GM18499 (cell line): ENCODE measurements around the gene RNF166.

ENCODE experiments used
- ATAC-seq: cut with Tn5 transposase; IDR thresholded peaks from one replicate; pipeline ENCODE4 v1.9.1; 2021; ENCODE audit warnings: moderate number of reproducible peaks; ENCODE audit not compliant: insufficient read depth, unreplicated experiment

Gene RNF166, protein sequence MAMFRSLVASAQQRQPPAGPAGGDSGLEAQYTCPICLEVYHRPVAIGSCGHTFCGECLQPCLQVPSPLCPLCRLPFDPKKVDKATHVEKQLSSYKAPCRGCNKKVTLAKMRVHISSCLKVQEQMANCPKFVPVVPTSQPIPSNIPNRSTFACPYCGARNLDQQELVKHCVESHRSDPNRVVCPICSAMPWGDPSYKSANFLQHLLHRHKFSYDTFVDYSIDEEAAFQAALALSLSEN

DNA sequence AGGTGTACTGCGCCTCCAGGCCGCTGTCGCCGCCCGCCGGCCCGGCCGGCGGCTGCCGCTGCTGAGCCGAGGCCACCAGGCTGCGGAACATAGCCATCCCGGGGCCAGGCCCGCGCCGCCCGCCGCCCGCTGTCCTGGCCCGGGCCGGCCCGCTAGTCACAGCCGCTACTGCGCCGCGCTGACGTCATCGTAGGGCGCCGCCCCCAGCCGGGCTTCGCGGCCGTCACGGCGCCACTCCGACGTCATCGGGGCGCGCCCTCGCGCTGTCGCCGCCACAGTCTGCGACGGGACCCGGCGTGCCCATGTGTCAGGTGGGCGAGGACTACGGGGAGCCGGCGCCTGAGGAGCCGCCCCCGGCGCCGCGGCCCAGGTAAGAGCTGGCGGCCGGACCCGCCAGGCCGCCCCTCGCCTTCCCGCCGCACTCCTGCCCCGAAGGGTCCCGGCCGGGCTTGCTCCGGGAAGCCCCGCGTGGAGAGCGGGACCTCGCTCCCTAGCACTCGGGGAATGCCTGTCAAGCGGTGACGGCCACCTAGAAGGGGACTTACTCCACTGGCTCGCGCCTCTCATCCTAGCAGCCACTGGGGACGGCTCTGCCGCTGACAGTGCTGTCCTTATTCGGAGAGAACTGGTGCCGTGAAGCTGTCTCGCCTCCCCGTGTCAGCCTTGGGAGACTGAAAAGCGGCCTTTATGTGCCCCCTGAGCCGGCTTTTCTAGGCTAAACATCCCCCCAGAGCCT lies at the start of gene RNF166, which contains the start of gene CTU2:
Gene RNF166, minus strand, starts transcription at position 180 of the 736 bp plus-strand sequence. Its CDS starts 83 bp downstream, at position 97.
Gene CTU2, plus strand, starts transcription at position 275 of the 736 bp plus-strand sequence. Its CDS starts 28 bp downstream, at position 303.
- ATAC-seq, result no peak

DNA sequence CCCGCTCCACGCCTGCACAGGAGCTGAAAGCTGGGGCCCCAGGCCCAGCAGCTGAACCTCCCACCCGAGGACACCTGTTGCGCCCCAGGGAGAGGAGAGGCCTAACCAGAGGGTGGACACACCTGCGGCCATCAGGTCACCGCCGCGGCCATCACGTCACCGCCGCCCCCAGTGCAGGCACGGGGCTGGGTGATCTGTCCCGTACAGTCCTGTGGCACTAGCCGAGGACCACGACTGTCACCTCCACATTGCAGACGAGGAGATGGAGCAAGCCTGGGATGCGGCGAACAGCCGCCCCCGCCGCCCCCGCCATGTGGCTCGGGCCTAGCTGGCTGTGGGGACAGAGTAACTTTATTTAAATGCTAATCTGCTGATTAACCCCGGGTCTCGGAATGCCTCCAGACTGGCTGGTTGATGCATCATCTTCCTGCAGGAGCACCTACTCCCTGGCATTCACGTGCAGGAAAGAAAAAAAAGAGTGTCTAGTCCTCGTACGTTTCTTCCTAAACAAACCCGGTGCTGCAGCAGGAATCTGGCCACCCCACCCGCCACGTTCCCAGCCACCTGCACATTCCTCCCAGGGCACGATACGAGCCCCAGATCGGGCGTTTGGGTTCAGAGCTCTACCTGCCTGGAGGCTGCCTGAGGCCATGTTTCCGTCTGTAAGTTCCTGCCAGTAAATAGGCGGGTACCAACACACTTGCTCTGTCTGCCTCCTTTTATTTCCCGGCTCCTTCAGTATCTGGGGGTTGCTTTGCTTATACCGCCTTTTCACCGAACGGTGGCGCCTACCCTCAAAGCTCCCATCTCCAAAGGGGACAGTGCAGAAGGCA lies 48.9 kb upstream of the RNF166 start:
- no peak for ATAC-seq

DNA sequence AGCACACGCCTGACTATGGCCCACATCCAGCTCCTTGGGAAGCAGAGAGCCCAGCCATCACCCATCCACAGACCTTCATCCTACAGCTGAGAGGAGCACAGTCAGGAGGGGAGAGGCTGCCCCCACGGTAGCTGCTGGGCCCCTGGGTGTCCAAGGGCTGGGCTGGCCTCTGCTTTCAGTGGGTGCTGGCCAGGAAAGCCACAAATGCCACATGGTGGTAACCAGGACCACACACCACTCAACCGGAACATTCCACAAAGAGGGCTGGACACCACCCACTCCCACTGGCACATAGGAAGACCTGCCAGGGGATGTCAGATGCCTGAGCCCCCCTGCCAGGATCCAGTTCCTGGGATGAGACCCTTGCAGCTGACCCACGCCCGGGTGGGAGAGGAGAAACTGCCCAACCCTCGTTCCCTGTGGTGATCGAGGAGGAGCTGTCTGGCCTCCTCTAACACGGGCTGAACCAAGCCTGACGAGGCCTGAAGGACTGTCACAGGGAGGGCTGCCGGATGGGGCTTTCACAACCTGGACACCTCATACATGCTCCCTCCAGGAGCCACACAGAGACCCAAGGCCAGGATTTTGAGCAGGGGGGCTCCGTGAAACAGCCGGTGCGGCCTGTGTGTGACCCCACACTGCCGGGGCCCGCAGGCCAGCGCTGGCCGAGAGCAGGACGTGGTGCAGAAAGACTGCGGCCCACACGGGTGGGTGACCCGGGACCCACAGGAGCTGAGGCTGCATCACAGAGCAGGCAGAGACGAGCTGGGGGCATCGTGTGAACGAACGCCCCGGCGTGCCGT lies 48.1 kb upstream of the RNF166 start:
- no peak for ATAC-seq

DNA sequence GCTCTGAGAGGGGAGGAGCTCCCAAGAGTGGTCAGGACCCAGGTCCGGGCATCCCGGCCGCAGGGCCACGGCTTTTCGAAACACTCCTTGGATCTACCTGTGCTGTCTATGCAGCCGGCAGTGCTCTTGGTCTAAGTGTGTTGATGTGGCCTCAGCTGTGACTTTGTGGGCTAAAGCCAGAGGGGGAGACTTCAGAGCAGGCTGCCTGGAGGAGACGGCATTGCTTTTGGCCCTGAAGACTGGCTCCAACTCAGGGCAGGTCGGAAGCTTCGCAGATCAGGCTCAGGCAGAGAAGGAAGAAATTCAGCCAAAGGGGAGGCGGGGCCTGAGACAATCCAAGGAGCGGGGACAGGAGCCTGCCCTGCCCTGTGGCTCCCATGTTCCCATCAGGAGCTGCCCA lies 47.4 kb upstream of the RNF166 start:
- no peak for ATAC-seq

DNA sequence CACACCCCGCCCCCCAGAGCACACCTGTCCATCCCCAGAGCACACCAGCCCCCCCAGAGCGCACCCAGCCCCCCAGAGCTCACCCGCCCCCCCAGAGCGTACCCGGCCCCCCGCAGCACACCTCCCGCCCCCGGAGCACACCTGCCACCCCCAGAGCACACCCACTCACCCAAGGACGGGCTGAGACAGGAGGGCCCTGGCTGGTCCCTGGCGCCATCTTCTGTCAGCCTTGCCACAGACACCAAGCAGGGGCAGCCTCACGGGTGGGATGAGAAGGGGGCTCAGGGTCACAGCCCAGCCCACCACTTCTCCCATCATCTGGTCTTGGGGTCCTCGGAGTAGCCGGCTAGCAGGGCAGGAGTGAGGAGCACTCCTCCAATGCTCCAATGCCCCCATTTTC lies 47.0 kb upstream of the RNF166 start:
- no peak for ATAC-seq

DNA sequence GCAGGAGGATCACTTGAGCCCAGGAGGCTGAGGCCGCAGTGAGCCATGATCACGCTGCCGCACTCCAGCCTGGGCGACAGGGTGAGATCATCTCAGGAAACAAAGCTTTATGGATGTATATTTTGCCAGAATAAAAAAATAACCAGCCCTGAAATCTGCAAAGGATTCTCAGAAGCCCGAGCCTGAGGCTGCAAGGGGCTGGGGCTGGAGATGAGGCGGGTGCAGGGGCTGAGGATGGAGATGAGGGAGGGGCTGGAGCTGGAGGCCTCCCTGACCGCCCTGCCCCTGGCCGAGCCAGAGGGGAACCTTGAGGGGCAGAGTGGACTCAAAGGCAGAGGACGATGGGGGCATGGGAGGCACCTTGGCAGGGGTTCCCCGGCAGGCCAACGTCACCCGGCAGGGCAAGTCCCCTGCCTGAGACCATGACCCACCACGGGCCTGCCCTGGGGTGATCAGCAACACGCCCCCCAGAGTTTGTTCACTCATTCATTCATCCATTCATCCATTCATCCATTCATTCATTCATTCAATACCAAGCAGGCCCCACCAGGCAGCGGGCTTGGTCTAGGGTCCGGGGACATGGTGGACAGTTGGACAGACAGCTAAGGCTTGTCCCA lies 46.3 kb upstream of the RNF166 start:
- no peak for ATAC-seq

DNA sequence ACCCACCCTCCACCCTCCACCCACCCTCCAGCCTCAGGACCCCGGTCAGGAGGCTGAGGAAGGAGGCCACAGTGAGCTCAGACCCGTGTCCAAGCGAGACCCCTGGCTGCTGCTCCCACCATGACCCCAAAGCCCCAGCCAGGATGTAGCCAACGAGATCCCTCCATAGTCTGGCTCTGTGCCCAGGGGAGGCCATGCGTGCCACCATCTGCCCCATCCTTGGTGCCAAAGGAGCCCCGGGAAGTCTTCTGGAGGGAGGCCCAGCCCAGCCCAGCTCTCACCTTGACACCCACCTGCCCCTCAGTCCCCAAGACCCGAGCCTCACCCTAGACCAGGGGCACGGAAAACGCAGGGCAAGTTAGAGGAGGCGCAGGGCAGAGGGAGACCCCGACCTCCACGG lies 44.6 kb upstream of the RNF166 start:
- ATAC-seq, result no peak

DNA sequence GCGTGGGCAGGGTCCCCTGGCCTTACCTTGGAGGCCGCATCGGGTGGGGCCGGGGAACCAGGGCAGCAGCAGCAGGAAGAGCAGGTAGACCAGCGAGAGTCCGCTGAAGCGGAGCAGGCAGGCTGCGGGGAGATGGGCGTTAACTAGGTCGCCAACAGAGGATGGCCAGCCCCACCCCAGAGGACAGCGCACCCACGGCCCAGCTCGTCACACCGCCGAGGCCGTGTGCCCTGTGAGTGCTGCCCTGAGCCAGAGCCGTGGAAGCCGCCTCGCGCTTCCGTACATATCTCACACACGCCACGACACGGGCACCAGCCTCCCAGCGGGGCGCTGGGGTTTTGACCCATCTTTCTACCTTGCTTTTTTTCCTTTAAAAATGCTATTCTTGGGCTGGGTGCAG lies 43.1 kb upstream of the RNF166 start:
- ATAC-seq, result no peak

DNA sequence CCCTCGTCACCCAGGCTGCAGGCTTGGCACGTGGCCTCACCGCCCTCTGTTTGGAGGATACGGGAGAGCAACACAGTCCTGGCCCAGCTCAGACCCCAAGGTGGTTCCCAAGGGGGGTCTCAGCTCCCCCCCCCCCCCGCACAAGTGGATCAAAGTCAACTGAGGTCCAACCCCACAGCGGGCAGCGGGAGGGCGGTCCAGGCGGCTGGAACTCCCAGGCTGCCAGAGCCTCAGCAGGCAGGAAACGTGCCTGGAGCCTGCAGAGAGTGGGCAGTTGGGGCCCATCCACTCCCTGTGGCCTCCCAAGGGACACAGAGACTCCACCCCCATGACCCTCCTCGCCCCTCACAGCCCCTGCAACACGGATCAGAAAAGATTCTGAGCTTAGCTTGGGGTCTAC lies 42.2 kb upstream of the RNF166 start:
- no peak for ATAC-seq

DNA sequence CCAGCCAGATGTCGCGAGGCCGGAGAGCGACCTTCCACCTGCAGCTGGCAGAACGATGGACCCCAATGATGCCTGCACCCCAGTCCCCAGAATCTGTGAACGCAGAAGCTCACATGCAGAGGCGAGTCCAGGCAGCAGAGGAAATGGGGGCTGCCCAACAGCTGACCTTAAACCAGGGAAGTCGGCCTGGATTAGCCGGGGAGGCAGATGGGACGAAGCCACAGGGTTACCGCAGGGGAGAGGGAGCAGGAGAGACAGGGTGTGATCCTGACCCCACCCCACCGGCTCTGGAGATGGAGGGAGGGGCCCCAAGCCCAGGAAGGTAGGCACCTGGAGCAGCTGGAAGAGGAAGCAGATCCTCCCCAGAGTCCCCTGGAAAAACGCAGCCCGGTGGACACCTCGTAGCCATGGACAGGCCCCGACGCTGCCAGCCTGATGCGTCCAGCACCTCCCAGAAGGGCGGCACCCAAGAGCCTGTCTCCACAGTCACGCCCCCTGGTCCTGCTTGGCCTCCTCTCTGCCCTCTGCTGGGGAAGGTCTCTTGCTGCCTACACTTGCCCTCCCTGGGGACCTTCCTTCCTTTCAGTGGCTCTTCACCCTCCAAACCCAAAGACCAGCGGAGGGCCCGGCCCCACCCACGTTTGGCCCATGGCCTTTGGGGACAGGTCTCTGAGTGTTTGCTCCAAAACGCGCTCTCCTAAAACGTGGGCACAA lies 41.5 kb upstream of the RNF166 start:
- ATAC-seq, result no peak

DNA sequence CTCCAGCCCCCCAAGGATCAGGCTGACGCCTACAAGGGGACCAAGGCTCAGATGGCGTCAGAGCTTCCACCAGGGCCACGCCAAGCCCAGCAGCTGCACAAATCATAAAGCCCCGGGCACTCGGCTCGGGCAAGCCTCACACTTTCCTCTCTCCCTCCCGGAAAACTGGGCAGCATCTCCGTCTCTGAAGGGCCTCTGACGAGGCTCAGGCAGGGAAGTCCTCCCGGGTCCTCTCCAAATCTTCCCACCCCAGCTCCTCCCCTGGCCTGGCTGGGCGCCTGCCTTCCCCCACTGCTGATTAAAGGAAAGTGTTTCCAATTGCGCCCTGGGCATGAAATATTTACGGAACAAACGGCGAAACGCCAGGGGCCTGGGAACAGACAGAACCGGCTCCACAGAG lies 40.3 kb upstream of the RNF166 start:
- ATAC-seq, result no peak

DNA sequence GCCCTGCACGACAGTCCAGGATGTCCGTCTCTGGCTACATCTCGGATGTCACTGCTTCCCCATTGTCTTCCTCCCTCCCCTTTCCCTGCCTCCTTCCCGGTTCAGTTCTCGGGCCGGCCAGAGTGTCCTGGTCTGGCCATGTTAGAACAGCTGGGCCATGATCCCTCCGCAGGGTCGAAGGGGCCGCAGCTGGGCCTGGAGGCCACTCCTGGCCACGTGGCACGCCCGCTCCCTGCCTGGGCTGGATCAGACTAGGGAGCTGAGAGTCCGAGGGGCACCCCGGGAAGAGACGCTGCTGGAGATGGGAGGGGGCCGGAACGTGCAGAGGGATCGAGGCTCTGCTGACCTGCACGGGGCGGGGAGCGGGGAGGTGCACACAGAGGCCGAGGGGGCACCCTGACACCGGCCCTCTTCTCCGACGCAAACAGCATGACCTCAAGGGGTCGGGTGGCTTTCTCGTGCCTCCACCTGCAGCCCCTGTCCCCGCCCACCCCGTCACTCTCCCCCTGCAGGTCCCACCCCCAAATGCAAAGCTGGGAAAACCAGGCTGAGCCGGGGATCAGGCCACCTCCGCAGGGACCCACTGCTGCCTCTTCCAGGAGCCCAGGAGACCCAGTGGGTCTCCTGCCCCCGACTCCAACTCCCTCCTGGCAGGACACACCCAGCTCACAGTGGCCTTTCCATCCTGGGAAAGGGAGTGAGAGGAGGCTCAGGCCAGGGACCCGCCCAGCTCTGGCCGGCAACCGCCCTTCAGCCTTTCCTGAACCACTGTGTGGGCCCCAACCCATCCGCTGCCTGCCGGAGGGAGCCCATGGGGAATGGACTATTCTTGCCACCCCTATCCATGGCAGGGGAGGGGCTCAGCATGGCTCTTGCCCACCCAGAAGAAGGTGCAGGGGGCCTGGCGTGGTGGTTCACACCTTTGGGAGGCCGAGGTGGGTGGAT lies 38.6 kb upstream of the RNF166 start:
- no peak for ATAC-seq

DNA sequence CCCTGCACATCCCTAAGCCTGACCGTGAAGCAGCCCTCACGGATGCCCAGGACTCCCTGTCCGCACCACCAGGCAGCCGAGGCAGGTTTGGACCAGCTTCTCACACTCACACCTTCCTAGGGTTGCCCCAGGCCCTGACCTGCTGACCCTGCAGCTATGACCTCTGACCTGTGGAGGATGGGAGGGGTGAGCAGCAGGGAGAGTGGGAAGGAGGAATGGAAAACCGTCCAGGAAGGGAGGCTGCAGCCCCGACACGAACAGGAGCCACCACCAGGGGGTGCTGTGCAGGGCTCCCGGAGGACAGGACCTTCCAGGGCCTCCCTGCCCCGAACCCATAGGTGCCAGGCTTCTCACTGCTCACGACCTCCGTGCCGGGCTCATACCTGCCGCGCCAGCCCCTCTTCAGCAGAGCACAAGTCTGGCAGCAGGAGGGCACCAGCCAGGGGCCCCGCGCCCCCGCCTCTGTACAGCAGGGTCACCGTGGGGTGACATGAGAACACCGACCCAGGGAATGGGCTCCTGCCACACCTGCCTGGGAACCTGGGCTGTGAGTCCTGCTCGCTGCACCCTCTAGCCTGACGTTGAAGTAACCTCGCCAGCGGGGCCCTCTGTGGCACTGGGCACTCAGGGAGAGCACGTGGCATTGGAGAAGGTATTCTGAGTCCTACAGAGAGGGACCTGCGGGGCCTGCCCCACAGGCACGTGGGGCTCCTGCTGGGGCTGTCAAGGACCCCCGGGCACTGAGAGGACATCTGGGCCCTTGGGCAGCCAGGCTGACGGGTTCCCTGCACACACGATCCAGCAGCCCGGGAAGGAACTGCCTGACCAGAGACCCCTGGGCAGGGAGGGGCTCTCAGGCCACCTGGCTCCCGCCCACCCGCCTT lies 37.7 kb upstream of the RNF166 start:
- ATAC-seq, result no peak

DNA sequence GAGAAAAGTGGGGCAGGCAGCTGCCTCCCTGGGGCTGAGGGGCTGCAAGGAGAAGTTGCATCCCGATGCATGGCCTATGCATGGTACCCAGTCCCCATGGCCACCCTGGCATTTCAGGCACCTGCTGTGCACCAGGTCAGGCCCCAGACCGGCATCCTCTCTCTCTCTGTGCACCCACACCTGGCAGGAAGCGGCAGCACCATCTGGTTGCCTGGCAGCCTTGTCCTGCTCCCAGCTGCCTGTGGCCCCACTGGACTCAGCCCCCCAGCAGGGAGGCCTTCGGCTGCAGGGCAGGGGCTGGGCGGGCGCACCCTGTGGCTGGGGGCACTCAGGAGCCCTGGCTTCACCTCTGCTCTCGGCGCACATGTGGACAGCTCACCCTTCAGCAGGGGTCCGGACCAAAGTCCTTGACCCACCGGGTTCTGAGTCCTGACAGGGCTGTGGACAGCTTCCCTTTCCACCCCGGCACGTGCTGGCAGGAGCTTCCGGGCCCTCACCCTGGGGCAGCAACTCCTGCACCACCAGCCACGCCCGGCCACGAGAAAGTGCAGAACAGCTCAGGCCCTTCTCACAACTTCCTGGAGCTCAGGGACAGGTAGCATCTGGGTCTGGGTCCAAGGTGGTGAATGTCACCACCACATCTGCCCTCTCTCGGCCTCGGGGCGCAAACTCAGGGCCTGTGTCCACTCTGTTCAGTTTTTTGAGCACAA lies 36.8 kb upstream of the RNF166 start:
- no peak for ATAC-seq

DNA sequence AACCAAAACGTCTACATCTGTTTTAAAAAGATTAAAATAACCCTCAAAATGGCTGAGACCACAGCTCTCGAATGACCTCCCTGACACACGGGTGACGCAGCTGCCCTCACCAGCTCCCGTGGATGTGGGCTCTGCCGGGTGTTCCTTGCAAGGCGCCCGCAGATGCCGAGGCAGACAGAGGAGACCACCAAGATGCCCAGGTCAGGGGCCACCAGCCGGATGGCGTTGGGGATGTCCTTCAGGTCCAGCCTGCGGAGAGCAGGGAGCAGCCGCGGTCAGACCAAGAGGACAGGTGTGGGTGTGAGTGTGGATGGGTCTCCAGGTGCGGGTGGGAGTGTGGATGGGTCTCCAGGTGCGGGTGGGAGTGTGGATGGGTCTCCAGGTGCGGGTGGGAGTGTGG lies 35.2 kb upstream of the RNF166 start:
- no peak for ATAC-seq

DNA sequence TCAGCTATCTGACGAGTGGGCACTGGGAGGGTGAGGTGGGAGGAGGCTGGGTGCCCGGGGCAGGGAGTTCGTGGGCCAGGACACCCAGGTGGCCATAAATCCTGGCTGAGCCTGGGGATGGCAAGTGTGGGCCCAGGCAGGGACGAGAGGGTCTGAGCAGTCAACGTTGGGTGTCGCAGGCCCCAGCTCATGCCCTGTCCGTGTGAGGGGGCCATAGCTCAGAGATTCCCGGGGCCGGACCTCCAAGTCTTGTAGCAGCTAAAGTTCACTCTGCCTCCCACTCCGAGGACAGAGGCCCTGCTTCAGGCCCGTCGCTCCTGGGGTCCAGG lies 34.5 kb upstream of the RNF166 start:
- no peak for ATAC-seq
